Esophagus squamous epithelium (tissue), 5 donors: ENCODE results near the gene STMN1. TPM values are rescaled to one million over a fixed set of nuclear protein-coding genes. Genes with fewer than 3 reads are reported as not detected.

Experiments used
- DNase-seq: peaks from one replicate; lab custom pipeline; 2025; lab: John Stamatoyannopoulos, UW
- H3K27ac ChIP-seq, 4 donors: fragments of 200-600 bp; sonication (generic); one replicate each; pipeline ENCODE4 v1.5.1; 2016 to 2019; ENCODE audit warnings: mild to moderate bottlenecking in 1 of 4
- H3K27me3 ChIP-seq, 4 donors: fragments of 200-600 bp; sonication (generic); 1 replicate in 3 of 4; 2 replicates in 1 of 4; pipeline versions ENCODE4 v1.5.1 to v1.6.0; 2017 to 2021; ENCODE audit warnings: antibody characterized with exemption in 1 of 4
- H3K36me3 ChIP-seq, 3 donors: fragments of 200-600 bp; sonication (generic); one replicate each; pipeline ENCODE4 v1.5.1; 2016 to 2019
- H3K4me1 ChIP-seq, 3 donors: fragments of 200-600 bp; sonication (generic); one replicate each; pipeline ENCODE4 v1.5.1; 2017 to 2019
- H3K4me3 ChIP-seq, 4 donors: fragments of 200-600 bp; sonication (generic); 1 replicate in 3 of 4; 2 replicates in 1 of 4; pipeline ENCODE4 v1.5.1; 2016 to 2019; ENCODE audit warnings: mild to moderate bottlenecking in 2 of 4, moderate library complexity in 1 of 4
- H3K9me3 ChIP-seq, 3 donors: fragments of 200-600 bp; sonication (generic); one replicate each; pipeline ENCODE4 v1.5.1; 2016 to 2019
- POLR2A ChIP-seq, 4 donors: fragments of 450-650 bp; IDR thresholded peaks; one replicate each; pipeline ENCODE4 v1.6.1; 2017; ENCODE audit warnings: antibody characterized with exemption in 4 of 4, mild to moderate bottlenecking in 4 of 4, moderate library complexity in 3 of 4
- WGBS, 2 donors: methylation state at CpG; one replicate each; pipeline ENCODE4 v1.1.5; 2018; 5-methylcytosine and 5-hydroxymethylcytosine counted together
- intact Hi-C: fragments of 100-400 bp; cut with DNase I; formaldehyde crosslinking; loops from one replicate; pipeline ENCODE4 v1.15.0; 2022
- total RNA-seq, 4 donors: library from RNA; depleted of rRNA; stranded (reverse); fragments of >200 nt; gene quantifications; one replicate each; pipeline ENCODE4 v1.1.0, GENCODE V29; 2016
- TF ChIP-seq, protein P1 (sequence below), 6 experiments: fragments of 450-650 bp in 4 of 6; fragments of 200-600 bp in 2 of 6; sonication (generic) in 2 of 6; IDR thresholded peaks; one replicate each; pipeline ENCODE4 v1.5.1; 2016 to 2019; ENCODE audit warnings: antibody characterized with exemption in 6 of 6, mild to moderate bottlenecking in 4 of 6, moderate library complexity in 4 of 6
- donor health status: DM: yes; HTN: yes; CAD: no.

Gene STMN1
- total RNA-seq, 4 donors from 2014 or later: 29.6 to 65.5 (median 42.7) TPM

DNA sequence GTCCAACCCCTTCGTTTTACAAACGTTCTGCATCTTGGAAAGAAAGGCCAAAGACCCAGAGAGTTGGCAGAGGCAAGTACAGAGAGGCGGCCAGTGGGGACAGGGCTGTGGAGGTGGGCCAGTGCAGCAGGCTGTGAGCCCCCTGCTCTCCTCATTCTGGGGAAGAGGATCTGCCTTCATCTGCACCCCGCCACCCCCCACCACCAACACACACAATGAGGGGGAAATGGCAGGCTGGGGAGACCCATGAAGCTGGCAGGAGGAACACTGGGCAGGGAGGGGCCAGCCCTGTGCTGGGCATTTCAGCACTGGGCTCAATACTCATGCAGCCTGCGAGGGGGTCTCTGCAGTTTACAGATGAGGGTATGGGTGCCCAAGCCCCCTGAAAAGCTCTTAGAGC, 14.6 kb downstream of the STMN1 start:
- DNase-seq: no peak
- WGBS, 2 donors: 67 to 84% methylated on average over 3 of the region's 5 CpGs
- peak overlapping the region; percentile 35 to 87 (median 72) for H3K27ac ChIP-seq
- peaks cover 25 to 64% (median 33%) of the 10 kb centered on the region in 3 donors for H3K4me1 ChIP-seq
- H3K27me3 ChIP-seq: no peaks in the 10 kb centered on the region
- H3K9me3 ChIP-seq: no peaks in the 10 kb centered on the region
- no peaks in the 10 kb centered on the region for H3K36me3 ChIP-seq
- TF ChIP-seq POLR2A (IDR thresholded peaks at IDR 0.05): no peak
- H3K4me3 ChIP-seq: no peak overlapping the region
- intact Hi-C loops: no loop called here

DNA sequence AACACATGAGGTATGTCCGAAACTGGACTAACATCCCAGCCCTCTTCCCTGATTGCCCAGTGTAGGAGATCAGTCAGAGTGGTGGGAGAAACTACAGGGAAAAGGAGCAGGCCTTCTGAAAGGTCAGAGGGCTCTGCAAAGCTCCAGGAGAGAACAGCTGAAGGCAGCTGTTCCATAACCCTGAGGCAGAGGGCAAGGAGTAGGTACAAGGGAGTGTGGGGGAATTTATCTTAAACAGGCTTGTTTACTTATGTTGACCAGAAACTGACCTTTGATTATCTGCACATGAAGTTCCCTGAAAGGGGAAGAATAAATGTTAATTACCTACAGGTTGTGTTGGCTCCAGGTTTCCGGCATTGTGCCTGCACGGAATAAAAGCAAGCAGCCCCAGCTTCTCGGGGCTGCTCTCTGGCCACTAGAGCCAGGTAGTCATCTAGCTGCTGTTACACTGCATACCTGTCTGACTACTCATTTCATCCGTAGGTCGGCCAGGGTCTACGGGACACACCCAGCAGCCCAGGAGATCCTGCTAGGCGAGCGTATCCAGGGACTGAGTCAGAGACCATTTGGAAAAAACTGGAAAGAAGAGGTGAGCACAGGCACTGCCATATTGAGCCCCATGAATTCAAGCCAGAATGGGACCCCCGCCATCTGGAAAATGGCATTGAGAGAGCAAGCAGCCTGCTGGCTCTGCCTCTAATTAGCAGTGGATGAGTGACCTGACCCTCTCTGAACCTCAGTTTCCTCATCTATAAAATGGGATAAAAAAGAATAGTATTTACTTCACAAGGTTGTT, 15.8 kb downstream of the STMN1 start:
- TF ChIP-seq, protein P1, sequence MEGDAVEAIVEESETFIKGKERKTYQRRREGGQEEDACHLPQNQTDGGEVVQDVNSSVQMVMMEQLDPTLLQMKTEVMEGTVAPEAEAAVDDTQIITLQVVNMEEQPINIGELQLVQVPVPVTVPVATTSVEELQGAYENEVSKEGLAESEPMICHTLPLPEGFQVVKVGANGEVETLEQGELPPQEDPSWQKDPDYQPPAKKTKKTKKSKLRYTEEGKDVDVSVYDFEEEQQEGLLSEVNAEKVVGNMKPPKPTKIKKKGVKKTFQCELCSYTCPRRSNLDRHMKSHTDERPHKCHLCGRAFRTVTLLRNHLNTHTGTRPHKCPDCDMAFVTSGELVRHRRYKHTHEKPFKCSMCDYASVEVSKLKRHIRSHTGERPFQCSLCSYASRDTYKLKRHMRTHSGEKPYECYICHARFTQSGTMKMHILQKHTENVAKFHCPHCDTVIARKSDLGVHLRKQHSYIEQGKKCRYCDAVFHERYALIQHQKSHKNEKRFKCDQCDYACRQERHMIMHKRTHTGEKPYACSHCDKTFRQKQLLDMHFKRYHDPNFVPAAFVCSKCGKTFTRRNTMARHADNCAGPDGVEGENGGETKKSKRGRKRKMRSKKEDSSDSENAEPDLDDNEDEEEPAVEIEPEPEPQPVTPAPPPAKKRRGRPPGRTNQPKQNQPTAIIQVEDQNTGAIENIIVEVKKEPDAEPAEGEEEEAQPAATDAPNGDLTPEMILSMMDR (IDR thresholded peaks at IDR 0.05): no peak
- peak in 1 of 4 donors; percentile 17 for TF ChIP-seq POLR2A (IDR thresholded peaks at IDR 0.05)
- Histone ChIP-seq H3K36me3 (no peaks in the 10 kb centered on the region), H3K27me3 (no peaks in the 10 kb centered on the region), H3K9me3 (no peaks in the 10 kb centered on the region), H3K4me3 (no peak overlapping the region), H3K27ac (peak overlapping the region; percentile 71 to 87 (median 76)), H3K4me1 (peaks cover 22 to 55% (median 24%) of the 10 kb centered on the region in 3 donors)
- intact Hi-C loops: no loop called here
- DNase-seq: no peak
- 52 to 65% methylated on average over 4 to 10 of the region's 10 CpGs for WGBS, 2 donors

DNA sequence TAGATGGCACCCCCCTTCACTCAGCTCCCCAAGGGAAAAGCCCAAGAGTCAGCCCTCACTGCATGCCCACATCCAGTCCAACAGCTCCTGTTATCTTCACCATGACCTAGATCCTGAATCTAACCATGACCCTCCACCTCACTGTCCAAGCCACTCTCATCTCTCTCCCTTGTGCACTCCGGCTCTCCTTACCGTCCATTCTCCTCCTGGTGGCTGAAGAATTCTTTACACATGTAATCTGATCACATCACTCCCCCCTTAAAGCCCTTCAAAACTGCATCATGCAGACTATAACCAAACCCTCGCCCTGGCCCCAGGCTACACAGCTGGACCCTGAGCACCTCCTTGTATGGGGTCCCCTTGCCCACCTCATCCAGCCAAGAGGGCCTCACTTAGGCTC, 16.7 kb downstream of the STMN1 start:
- Histone ChIP-seq H3K36me3 (no peaks in the 10 kb centered on the region), H3K27ac (peak overlapping the region in 3 of 4 donors; percentile 71 to 87 (median 74)), H3K27me3 (no peaks in the 10 kb centered on the region), H3K4me1 (peaks cover 22 to 48% (median 24%) of the 10 kb centered on the region in 3 donors), H3K9me3 (no peaks in the 10 kb centered on the region), H3K4me3 (no peak overlapping the region)
- DNase-seq: no peak
- 88% methylated on average over 3 of the region's 3 CpGs for WGBS, 2 donors
- intact Hi-C loops: no loop called here
- TF ChIP-seq, protein P1 (IDR thresholded peaks at IDR 0.05): peak in 1 of 6 experiments; percentile 22
- TF ChIP-seq POLR2A (IDR thresholded peaks at IDR 0.05): no peak

DNA sequence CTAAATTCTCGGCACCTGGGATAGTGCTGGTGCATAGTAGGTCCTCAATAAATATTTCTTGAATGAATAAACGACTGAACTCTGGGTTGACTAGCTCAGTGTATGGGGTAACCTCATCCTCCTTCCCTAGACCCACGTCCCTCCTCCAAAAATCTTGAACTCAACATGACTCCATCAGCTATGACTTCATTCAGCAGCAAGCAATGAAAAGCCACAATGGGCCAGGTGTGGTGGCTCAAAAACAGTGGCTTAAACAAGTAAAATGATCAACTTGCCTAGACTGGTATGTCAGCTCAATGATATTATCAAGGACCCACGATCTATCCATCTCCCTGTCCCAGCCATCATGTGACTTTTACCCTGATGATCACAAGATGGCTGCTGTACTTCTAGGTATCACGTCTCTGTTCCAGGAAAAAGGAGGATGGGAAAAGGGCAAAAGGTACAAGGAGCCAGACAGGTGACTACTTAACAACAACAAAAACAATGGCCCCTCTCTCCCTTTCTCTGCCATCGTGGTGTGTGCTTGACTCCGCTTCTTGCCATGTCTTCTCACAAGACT, 17.7 kb downstream of the STMN1 start:
- Histone ChIP-seq H3K36me3 (no peaks in the 10 kb centered on the region), H3K27ac (no peak overlapping the region), H3K4me3 (no peak overlapping the region), H3K4me1 (peaks cover 22 to 48% (median 24%) of the 10 kb centered on the region in 3 donors), H3K9me3 (no peaks in the 10 kb centered on the region), H3K27me3 (no peaks in the 10 kb centered on the region)
- TF ChIP-seq POLR2A (IDR thresholded peaks at IDR 0.05): no peak
- TF ChIP-seq, protein P1 (IDR thresholded peaks at IDR 0.05): no peak
- no peak for DNase-seq
- intact Hi-C loops: no loop called here
- 62 to 72% methylated on average over 7 of the region's 7 CpGs for WGBS, 2 donors

DNA sequence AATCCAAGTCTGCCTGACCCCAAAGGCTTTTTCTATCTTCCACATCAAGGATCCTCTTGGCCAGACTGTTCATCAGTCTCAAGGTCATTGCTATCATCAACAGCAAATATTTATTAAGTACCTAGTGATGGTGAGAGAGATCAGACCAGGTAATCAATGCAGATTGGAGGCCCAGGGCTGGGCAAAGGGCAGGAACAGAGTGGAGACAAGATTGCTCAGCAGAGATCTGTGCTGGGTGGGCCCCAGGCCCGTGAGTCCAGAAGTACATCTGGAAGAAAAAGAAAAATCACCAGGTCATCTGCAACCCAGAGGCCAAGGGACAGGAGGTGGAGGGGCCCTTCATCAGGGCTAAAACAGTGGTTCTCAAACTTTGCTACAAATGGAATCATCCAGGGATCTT, 20.6 kb downstream of the STMN1 start:
- 50 to 100% methylated on average over 1 of the region's 1 CpG for WGBS, 2 donors
- Histone ChIP-seq H3K4me1 (peaks cover 6 to 21% (median 9%) of the 10 kb centered on the region in 3 donors), H3K36me3 (no peaks in the 10 kb centered on the region), H3K27me3 (no peaks in the 10 kb centered on the region), H3K27ac (no peak overlapping the region), H3K4me3 (no peak overlapping the region), H3K9me3 (no peaks in the 10 kb centered on the region)
- no peak for DNase-seq
- intact Hi-C loops: no loop called here
- TF ChIP-seq POLR2A (IDR thresholded peaks at IDR 0.05): no peak
- TF ChIP-seq, protein P1 (IDR thresholded peaks at IDR 0.05): no peak
